KMS-11 (cell line): ENCODE results near the gene TMEM169.

Source experiments
- H2AFZ ChIP-seq: fragments of 200-600 bp; sonication (generic); 2 replicates; pipeline ENCODE4 v1.6.1; 2016; ENCODE audit warnings: antibody characterized with exemption, mixed run types, low read depth
- H3K27ac ChIP-seq: fragments of 200-600 bp; sonication (generic); 2 replicates; pipeline ENCODE4 v1.6.1; 2016; ENCODE audit warnings: mild to moderate bottlenecking, mixed run types
- H3K27me3 ChIP-seq: fragments of 200-600 bp; sonication (generic); 2 replicates; pipeline ENCODE4 v1.6.1; 2017; ENCODE audit warnings: mild to moderate bottlenecking, low read depth, mixed run types, moderate library complexity; ENCODE audit not compliant: insufficient read depth
- H3K36me3 ChIP-seq: fragments of 200-600 bp; sonication (generic); 2 replicates; pipeline ENCODE4 v1.6.1; 2017; ENCODE audit warnings: mild to moderate bottlenecking, mixed run types; ENCODE audit not compliant: insufficient read depth
- H3K4me1 ChIP-seq: fragments of 200-600 bp; sonication (generic); 2 replicates; pipeline ENCODE4 v1.6.1; 2016; ENCODE audit warnings: mild to moderate bottlenecking, low read depth, mixed run types; ENCODE audit not compliant: poor library complexity, severe bottlenecking
- H3K4me2 ChIP-seq: fragments of 200-600 bp; sonication (generic); 2 replicates; pipeline ENCODE4 v1.7.0; 2016; ENCODE audit warnings: mild to moderate bottlenecking, mixed run types
- H3K4me3 ChIP-seq: fragments of 200-600 bp; sonication (generic); IDR thresholded peaks from 2 replicates; pipeline ENCODE4 v1.6.1; 2017; ENCODE audit warnings: low read depth, low read length, mixed read lengths; ENCODE audit not compliant: insufficient read depth
- H3K79me2 ChIP-seq: fragments of 200-600 bp; sonication (generic); 2 replicates; pipeline ENCODE4 v1.6.1; 2016; ENCODE audit warnings: low read depth, mixed run types; ENCODE audit not compliant: insufficient read depth
- H3K9ac ChIP-seq: fragments of 200-600 bp; sonication (generic); 2 replicates; pipeline ENCODE4 v1.6.1; 2016; ENCODE audit warnings: mild to moderate bottlenecking, mixed run types
- H4K20me1 ChIP-seq: fragments of 200-600 bp; sonication (generic); 2 replicates; pipeline ENCODE4 v1.6.1; 2016; ENCODE audit warnings: mild to moderate bottlenecking, mixed run types; ENCODE audit not compliant: insufficient read depth
- TF ChIP-seq, protein P1 (sequence below): fragments of 200-600 bp; sonication (generic); conservative IDR thresholded peaks from 2 replicates; pipeline ENCODE4 v1.6.1; 2017; ENCODE audit warnings: low read depth, mild to moderate bottlenecking, antibody characterized with exemption, low read length, moderate library complexity, mixed read lengths

TMEM169 gene

DNA sequence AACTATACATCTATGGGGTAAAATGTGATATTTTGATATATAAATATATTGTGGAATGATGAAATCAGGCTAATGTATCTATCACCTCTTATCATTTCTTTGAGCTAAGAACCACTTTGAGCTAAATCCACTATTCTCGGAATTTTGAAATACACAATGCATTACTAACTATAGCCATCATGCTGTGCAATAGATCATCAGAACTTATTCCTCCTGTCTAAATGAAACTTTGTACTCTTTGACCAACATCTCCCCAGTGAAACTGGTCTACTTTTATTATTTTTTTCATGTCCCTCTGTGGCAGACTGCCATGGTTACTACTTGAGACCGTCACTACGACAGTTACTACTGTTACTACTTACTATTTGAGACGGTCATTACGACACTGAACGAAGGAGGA is 11.5 kb upstream of the TMEM169 start:
- H3K4me2 ChIP-seq = no peak overlapping the region
- no peak overlapping the region for H3K4me3 ChIP-seq
- no peaks in the 10 kb centered on the region for H4K20me1 ChIP-seq
- H3K27me3 ChIP-seq = no peaks in the 10 kb centered on the region
- H3K79me2 ChIP-seq = no peaks in the 10 kb centered on the region
- no peak overlapping the region for H3K9ac ChIP-seq
- H3K36me3 ChIP-seq = no peaks in the 10 kb centered on the region
- H3K27ac ChIP-seq = no peak overlapping the region
- no peaks in the 10 kb centered on the region for H3K4me1 ChIP-seq
- TF ChIP-seq, protein P1, sequence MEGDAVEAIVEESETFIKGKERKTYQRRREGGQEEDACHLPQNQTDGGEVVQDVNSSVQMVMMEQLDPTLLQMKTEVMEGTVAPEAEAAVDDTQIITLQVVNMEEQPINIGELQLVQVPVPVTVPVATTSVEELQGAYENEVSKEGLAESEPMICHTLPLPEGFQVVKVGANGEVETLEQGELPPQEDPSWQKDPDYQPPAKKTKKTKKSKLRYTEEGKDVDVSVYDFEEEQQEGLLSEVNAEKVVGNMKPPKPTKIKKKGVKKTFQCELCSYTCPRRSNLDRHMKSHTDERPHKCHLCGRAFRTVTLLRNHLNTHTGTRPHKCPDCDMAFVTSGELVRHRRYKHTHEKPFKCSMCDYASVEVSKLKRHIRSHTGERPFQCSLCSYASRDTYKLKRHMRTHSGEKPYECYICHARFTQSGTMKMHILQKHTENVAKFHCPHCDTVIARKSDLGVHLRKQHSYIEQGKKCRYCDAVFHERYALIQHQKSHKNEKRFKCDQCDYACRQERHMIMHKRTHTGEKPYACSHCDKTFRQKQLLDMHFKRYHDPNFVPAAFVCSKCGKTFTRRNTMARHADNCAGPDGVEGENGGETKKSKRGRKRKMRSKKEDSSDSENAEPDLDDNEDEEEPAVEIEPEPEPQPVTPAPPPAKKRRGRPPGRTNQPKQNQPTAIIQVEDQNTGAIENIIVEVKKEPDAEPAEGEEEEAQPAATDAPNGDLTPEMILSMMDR = no peak
- H2AFZ ChIP-seq = no peak overlapping the region

DNA sequence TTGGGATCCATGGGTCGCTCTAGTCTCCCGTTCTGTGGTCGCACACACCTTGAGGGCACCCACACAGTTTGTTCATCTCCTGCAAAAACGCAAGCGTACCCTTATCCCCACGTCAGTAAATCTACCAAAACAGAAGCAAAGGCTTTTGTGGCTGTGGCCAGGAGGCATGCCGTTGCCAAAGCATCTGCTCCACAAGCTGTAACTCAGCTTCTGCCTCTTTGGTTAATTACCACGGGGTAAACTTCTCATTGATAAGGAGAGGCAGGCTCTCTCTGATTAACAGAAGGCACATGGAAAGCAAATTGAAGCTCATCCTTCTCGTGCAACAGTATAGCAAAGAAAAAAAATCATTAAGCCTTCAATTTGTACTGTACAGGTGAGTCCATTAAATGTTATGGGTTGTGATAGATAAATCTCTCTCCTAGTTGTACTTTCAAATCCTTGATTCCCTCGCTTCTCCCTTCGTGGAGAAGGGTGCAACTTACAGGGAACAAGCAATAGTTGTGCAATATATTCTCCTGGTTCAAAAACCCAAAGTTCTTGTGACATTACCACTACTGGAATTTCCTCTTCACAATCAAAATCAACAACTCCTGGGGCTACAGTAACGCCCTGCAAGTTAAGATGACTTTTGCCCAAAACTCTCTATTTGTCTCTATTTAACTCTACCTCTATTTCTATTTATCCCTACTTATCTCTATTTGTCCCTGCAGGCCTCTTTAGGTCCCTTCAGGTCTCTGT is 10.4 kb upstream of the TMEM169 start:
- Histone ChIP-seq H3K4me1 (no peaks in the 10 kb centered on the region), H3K4me3 (no peak overlapping the region), H3K27me3 (no peaks in the 10 kb centered on the region), H3K36me3 (no peaks in the 10 kb centered on the region), H3K27ac (no peak overlapping the region), H2AFZ (no peak overlapping the region), H3K9ac (no peak overlapping the region), H3K4me2 (no peak overlapping the region), H4K20me1 (no peaks in the 10 kb centered on the region), H3K79me2 (no peaks in the 10 kb centered on the region)
- TF ChIP-seq, protein P1 = no peak

DNA sequence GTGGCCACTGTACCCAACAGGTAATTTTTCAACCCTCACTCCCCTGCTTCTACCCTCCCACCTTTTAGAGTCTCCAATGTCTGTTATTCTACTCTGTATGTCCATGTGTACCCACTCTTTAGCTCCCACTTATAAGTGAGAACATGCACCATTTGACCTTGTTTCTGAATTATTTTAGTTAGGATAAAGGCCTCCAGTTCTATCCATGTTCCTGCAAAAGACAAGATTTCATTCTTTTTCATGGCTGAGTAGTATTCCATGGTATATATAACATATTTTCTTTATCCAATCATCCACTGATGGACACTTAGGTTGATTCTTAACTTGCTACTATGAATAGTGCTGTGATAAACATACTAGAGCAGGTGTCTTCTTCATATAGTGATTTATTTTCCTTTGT is 9.2 kb upstream of the TMEM169 start:
- H3K4me1 ChIP-seq = no peaks in the 10 kb centered on the region
- no peaks in the 10 kb centered on the region for H3K79me2 ChIP-seq
- no peak overlapping the region for H3K4me3 ChIP-seq
- no peaks in the 10 kb centered on the region for H3K36me3 ChIP-seq
- no peak overlapping the region for H3K4me2 ChIP-seq
- H2AFZ ChIP-seq = no peak overlapping the region
- H3K27me3 ChIP-seq = no peaks in the 10 kb centered on the region
- H3K9ac ChIP-seq = no peak overlapping the region
- TF ChIP-seq, protein P1 = no peak
- H3K27ac ChIP-seq = no peak overlapping the region
- no peaks in the 10 kb centered on the region for H4K20me1 ChIP-seq

DNA sequence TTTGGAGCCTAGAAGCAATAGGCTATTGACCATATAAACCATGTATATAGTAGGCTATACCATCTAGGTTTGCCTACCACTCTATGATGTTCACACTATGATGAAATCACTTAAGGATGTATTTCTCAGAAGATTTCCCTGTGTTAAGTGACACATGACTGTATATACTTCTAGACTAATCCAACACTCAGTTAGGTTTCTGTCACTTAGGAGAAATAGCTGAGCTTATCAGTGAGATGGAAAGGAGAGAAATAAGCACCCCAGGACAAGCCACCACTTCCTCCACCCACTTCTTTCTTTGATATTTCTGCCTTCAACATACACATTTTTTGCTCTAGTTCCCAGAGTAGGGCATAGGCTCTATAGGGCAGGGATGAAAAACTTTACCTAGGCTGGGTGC is 7.9 kb upstream of the TMEM169 start:
- no peak overlapping the region for H3K27ac ChIP-seq
- no peaks in the 10 kb centered on the region for H3K27me3 ChIP-seq
- peaks cover 5% of the 10 kb centered on the region for H3K4me1 ChIP-seq
- no peak overlapping the region for H3K4me2 ChIP-seq
- no peak overlapping the region for H3K4me3 ChIP-seq
- no peaks in the 10 kb centered on the region for H3K36me3 ChIP-seq
- H2AFZ ChIP-seq = no peak overlapping the region
- H4K20me1 ChIP-seq = no peaks in the 10 kb centered on the region
- no peaks in the 10 kb centered on the region for H3K79me2 ChIP-seq
- TF ChIP-seq, protein P1 = no peak
- no peak overlapping the region for H3K9ac ChIP-seq
